NCI-H460 (cell line): ENCODE data around the gene ADCY10. TPM values are rescaled to one million over a fixed set of nuclear protein-coding genes. Genes with fewer than 3 reads are reported as not detected.

Experiments
- DNase-seq: peaks from one replicate; pipeline ENCODE4 v3.0.0-alpha.2; 2016; ENCODE audit warnings: low read depth; ENCODE audit errors: extremely low read depth
- total RNA-seq: library from RNA; depleted of rRNA; stranded (reverse); fragments of >200 nt; shearing (Covaris generic); gene quantifications from 2 replicates; pipeline ENCODE4 v1.2.3, GENCODE V29; 2014; rRNA removed

The ADCY10 gene
- total RNA-seq, 1 experiment from 2014 or later: 0.72 TPM

- DNase-seq: no peak
Observed at GRCh38 chr1:167762061-167762746, 151.7 kb downstream of the ADCY10 start.

GRCh38 chr1:167761400-167761799 lies 152.5 kb downstream of the ADCY10 start:
- no peak for DNase-seq

Other genes with a start within 250 kb of the ADCY10 start
- 103 and 106 TPM in 2 replicates for gene MPZL1, start 192.2 kb downstream of the ADCY10 start, total RNA-seq
- gene DCAF6, start 22.5 kb upstream of the ADCY10 start, total RNA-seq: 41.5 and 46.2 TPM in 2 replicates
- gene MPC2, start 22.9 kb upstream of the ADCY10 start, total RNA-seq: 80.3 and 82.7 TPM in 2 replicates
- gene GPR161, start 222.8 kb upstream of the ADCY10 start, total RNA-seq: 2.1 and 2.8 TPM in 2 replicates